ENCODE results near the gene CCDC8.

Gene CCDC8

GRCh38 chr19:46386151-46386550 lies 27.2 kb downstream of the CCDC8 start:
- H3K4me3 ChIP-seq (ENCODE audit: low read depth, low read length), result no peak overlapping the region
- no peak for TF ChIP-seq CTCF (IDR thresholded peaks at IDR 0.05; ENCODE audit: control insufficient read depth, extremely low read depth, insufficient read depth)
- DNase-seq (ENCODE audit: low read depth), result no peak

- H3K4me3 ChIP-seq (ENCODE audit: low read depth, low read length), result no peak overlapping the region
- no peak for TF ChIP-seq CTCF (IDR thresholded peaks at IDR 0.05; ENCODE audit: control insufficient read depth, extremely low read depth, insufficient read depth)
- DNase-seq (ENCODE audit: low read depth), result no peak
These were observed 27.7 kb downstream of the CCDC8 start for GRCh38 chr19:46385636-46386035.

- H3K4me3 ChIP-seq (ENCODE audit: low read depth, low read length), result no peak overlapping the region
- DNase-seq (ENCODE audit: low read depth), result no peak
- TF ChIP-seq CTCF (IDR thresholded peaks at IDR 0.05; ENCODE audit: control insufficient read depth, extremely low read depth, insufficient read depth), result no peak
These were observed 29.0 kb downstream of the CCDC8 start for GRCh38 chr19:46384396-46384795.

GRCh38 chr19:46383846-46384245 lies 29.5 kb downstream of the CCDC8 start:
- no peak for DNase-seq (ENCODE audit: low read depth)
- H3K4me3 ChIP-seq (ENCODE audit: low read depth, low read length), result no peak overlapping the region
- no peak for TF ChIP-seq CTCF (IDR thresholded peaks at IDR 0.05; ENCODE audit: control insufficient read depth, extremely low read depth, insufficient read depth)

GRCh38 chr19:46383171-46383815 lies 30.1 kb downstream of the CCDC8 start:
- H3K4me3 ChIP-seq (ENCODE audit: low read depth, low read length), result no peak overlapping the region
- no peak for DNase-seq (ENCODE audit: low read depth)
- no peak for TF ChIP-seq CTCF (IDR thresholded peaks at IDR 0.05; ENCODE audit: control insufficient read depth, extremely low read depth, insufficient read depth)

- no peak for DNase-seq (ENCODE audit: low read depth)
- H3K4me3 ChIP-seq (ENCODE audit: low read depth, low read length), result no peak overlapping the region
- TF ChIP-seq CTCF (IDR thresholded peaks at IDR 0.05; ENCODE audit: control insufficient read depth, extremely low read depth, insufficient read depth), result no peak
These were observed 31.5 kb downstream of the CCDC8 start for GRCh38 chr19:46381756-46382345.

GRCh38 chr19:46381346-46381745 lies 32.0 kb downstream of the CCDC8 start:
- DNase-seq (ENCODE audit: low read depth), result no peak
- H3K4me3 ChIP-seq (ENCODE audit: low read depth, low read length), result no peak overlapping the region
- no peak for TF ChIP-seq CTCF (IDR thresholded peaks at IDR 0.05; ENCODE audit: control insufficient read depth, extremely low read depth, insufficient read depth)

All from LNCaP clone FGC (cell line).